Measurements from ENCODE around the gene INHA.
A peak's percentile ranks its signal among the peaks of the same experiment; 100 is the strongest.

The INHA gene

DNA sequence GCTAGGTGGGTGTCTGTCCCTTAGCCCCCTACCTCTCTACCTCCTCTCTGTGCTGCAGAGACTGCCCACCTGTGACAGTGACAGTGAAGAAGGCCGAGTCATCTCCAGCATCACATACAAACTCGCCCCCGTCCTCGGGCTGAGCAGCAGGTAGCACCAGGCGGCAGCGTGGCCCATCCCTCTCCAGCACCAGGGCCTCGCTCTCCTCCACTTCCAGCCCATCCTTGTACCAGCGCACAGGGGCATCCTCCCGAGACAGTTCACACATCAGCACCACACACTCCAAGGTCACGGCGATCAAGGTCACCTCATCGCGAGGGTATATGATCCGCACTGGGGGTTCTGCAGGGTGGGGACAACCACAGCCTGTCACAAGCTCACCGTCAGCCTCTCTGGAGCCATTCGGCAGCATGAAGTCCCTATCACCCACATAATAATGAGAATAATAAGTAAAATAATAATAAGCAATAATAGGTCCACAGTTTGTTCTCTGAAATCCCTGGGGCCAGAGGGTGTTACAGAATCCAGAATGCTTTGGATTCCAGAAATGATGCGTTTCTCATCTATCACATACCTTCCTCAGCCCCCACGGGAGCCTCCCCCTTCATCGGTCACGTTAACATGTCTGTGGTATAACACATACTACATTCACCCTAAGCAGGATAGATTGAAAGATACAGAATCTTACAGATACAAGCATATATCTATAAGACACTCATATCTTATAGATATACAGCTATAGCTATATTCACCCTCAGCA is 12.8 kb upstream of the INHA start:
- DNase-seq, result no peak

DNA sequence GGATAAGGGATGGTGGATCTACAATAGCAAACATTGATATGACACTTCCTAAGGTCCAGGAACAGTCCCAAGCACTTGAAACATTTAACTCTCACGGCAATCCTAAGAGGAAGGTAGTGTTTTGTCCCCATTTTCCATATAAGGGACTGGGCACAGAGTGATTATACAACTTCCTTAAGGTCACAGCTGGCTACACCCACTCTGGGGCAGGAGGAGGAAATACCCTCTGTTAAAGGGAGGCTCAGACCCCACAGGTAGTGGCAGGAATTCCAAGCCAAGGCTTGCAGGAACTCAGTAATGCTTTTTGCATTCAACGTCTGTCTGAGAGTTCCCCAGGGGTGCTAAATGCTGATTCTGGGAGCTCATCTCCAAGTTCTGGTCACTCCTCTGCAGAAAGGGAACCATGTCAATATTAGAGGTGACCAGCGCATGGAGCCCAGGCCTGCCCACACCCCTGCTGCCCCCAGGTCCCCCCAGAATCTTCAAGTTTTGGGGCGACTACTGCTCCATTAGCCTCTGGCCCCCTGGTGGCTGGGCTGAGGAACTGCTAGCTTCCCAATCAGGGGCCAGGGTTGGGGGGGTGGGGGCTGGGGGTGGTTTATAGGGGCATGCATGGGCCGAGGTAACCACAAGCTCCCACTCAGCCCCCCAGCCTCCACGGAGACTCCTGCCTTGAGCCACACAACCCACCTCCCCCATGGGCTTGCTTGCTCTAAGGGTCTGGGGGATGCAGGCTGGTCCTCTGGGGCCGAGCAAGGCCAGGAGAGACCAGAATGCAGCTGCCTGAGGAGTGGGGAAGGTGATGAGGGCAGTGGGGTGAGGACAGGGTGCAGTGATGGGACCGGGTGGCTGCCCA is 11.8 kb upstream of the INHA start:
- DNase-seq, result peak in 1 of 2 donors; percentile 33

DNA sequence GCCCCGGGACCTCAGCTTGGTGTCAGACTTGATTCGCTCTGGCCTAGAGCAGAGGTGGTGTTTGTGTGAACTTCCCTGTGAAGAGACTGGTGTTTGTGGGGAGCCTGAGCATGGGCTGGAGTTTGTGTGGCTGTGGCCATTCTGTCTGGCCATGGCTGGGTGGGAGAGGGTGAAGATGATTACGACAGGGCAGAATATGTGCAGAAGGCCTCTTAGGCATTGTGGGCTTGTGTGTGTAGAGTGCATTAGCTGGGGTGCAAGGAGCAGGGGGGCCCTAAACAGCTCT is 11.3 kb upstream of the INHA start:
- no peak for DNase-seq

DNA sequence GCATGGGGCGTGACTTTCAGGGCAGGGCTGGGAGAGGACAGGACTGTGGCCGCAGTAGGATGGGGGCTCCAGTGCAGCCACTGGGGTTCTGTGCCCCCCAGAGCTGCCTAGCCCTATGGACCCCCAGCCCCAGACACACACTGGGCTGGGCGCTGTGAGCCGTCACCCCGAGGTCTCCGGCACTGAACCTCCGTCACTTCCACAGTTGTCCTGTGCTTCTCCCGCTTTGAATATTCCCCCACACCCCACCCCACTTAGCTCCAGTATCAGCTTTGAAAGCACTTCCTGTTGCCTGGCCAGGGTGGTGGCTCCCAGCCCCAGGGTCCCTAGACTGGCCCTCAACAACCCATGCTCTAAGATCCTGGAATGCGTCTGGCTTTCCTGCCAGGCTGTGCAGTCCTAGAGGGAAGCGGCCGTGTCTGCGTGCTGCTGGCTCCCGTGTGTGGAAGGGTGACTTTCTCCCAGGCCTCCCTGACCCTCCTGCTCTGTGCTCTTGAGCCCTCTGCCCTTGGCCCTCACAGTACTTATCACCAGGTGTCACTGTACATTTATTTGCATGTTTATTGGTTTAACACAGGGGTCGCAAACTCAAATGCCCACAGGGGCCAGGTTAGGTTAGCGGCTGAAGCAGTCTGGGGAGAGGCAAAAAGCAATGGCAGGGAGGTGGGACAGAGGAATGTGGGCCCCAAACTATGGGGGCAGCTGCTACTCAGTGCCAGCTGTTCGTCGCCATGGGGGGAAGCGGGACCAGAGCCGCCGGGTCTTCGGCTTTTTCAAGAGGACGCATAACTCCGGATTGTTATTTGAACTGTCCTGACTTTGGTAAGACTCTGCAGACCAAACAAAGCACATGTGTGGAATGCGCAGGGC is 10.7 kb upstream of the INHA start:
- DNase-seq, result no peak

DNA sequence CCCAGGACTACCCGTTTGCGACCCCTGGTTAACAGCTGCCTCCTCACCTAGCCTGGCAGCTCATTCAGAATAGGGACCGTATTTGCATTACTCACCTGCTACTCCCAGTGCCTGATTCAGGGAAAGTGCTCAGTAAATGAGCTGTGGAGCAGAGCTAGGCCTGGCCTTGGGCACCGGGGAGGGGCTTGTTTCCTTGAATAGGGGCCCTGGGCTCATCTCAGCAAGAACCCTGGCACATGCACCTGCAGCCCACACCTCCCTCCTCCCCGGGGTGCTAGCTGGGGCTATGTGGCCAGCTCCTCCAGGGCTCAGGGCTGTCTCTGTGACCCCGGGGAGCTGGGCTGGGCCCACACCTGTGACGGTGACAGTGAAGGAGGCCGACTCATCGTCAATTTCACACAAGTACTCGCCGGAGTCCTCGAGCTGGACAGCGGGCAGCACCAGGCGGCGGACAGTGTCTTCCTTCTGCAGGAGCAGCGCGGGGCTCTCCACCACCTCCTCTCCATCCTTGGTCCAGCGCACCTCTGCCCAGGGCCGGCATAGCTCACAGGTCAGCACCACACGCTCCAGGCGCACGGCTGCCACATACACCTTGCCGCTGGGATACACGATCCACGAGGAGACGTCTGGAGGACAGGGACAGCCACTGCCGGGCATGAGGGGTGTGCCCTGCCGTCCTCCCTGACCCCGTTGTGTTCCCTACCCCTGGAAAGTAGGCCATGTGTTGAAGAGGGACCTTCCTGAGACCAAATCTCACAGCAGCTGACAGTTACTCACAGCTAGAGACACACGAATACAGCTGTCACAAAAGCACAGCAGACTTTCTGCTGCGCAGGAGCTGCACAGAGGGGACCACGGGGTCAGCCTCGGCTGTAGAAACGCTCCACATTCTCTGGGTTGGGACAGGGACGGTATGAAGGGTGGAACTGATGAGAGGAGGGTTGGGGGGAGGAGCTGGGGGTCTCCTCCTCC is 9.8 kb upstream of the INHA start:
- no peak for DNase-seq

DNA sequence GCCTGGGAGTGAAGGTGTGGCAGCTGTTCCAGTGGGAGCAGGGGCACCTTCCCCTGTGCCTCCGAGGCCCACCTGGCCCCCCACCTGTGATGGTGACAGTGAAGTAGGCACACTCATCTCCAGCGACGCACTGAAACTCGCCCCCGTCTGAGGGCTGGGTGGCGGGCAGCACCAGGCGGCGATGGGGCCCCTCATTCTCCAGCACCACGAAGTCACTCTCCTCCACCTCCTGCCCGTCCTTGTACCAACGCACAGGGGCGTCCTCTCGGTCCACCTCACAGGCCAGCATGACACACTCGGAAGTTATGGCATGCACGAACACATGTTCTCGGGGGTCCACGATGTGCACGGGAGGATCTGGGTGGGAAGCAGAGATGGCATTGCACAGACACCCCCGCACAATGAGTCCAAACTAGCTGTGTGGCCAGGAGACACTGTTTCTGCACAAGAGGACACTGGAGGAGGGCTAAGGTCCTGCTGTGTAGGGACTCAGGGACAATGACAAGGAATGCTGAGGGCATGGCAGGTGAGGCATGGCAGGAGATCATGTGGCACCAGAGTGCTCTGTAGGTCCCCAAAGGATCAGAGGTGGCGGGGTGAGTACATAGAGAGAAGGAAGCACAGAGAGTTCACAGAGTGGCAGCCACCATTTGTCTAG is 8.7 kb upstream of the INHA start:
- DNase-seq, result no peak

DNA sequence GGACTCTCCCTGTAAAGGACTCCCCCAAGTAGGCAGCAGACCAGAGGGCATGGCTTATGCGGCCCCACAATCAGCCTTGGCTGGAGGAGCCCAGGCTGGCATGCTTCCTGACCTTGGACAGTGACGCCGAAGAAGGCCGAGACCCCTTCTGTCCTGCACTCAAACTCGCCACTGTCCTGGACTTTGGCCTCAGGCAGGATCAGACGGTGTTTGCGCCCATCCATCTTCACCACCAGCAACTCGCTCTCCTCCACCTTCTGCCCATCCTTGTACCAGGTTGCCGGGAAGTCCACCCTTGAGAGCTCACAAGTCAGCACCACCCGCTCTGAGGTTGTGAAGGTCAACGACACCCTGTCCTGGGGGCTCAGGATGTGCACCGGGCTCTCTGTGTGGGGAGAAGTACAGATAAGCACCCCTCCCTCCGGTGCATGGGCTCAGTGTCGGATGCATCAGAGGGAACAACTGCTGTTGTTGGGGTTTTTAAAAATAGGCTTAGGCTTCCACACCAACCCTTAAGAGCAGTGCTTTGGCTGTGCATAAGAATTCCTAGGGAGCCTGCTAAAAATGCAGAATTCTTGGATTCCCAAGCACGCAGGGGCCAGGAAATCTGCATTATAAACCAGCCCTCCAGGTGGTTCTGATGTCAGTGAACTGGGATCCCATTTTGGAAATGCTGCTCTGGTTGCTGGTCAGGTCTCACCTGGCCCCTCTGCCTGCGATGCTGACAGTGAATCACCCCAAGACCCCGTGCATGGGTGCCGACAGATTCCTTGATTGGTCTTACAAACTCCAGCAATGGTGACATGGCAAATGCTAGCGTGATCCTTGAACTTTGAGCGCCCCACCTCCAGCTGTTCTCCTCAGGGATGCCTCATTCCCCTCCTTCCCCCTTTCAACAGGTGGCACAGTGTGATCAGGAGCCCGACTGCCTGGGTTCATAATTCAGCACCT is 6.7 kb upstream of the INHA start:
- no peak for DNase-seq

DNA sequence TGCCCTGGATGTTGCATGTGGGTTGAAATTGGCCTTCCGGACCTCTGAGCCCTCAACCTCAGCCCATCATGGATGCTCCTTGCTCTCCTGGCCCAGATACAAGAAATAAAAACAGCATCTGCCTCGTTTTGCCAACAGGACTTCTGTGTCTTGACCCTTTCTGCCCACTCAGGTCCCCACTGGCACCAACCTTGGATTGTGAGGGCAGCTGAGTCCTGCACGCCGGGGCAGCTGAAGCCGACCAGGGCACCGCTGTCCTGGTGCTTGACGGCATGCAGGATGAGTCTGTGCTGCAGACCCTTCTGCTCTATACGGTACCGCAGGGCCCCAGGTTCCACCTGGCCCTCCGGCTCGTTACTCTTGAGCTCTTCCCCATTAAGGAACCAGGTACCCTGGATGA is 5.5 kb upstream of the INHA start:
- DNase-seq, result no peak

DNA sequence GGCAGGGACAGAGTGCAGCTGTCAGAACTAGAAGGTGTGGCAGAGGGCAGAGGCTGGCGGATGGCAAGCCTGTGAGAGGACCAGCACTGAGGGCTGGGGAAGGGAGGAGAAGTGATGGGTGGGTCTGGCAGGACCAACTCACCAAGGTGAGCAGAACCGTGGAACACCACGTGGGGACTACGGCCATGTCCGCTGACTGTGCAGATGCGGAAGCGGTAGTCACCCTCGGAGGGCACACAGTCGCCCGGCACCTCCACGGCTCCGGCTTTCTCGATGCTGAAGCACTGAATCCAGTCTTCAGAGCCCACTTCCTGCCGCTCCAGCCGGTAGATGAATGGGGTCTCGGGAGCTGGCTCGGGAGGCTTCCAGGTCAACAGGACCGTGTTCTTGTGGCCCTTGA is 5.0 kb upstream of the INHA start:
- no peak for DNase-seq

DNA sequence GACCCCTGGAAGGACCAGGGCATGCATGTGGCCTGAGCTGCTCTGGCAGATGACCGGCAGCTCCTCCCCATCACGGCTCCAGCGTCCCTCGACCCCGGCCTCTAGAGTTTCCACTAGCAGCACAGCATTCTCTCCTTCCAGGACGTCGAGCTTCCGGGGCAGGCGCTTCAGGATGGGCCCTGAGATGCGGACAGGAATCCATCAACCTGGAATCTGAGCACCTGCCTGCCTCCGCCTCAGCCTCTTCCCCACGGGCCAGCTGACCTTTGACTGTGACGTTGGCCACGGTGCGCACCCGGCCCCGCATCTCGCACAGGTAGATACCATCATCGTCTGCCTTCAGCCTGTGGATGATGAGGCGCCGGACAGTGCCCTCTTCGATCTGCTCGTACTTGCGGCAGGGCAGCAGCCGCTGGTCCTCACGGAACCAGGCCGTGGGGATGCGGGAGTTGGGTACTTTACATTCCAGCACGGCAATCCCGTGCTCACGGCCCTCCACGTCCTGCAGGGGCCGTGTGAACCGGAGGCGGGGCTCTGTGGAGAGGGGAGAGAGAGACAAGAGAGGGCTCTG is 4.2 kb upstream of the INHA start:
- DNase-seq, result no peak

DNA sequence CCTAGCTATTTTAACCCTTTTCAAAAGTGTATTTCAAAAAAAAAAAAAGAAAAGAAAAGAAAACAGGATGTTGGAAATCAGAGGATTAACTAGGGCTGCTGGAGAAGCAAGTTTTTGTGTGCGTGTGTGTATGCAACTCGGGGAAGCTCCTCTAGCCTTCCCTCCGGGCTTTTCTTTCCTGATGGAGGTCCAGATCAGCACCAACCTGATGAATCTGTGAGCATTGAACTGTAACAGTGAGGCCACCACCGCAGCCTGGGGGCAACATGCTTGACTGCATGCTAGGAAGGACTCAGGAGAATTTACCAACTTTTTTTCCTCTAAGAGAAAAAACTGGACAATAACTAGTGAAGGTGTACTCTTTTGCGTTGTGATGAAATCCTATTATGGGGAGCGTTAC is 3.1 kb upstream of the INHA start:
- no peak for DNase-seq

DNA sequence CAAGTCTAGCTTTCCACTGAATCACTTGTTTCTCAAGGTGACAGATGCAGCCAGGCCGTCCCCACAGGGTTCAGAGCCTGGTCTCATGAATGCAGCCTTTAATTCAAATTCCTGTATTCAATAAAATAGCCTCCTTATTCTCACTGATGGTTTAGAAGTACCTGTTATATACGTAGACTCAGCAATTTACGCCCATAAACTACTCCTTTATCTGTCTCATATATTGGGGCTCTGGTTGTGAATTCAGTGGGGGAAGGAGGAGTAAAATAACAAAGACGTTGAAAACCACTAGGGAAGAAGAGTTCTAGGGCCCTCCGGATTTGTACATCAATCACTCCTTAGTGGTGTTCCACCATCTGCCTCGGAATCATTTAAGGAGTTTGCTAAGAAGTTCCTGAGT is 2.5 kb upstream of the INHA start:
- no peak for DNase-seq

DNA sequence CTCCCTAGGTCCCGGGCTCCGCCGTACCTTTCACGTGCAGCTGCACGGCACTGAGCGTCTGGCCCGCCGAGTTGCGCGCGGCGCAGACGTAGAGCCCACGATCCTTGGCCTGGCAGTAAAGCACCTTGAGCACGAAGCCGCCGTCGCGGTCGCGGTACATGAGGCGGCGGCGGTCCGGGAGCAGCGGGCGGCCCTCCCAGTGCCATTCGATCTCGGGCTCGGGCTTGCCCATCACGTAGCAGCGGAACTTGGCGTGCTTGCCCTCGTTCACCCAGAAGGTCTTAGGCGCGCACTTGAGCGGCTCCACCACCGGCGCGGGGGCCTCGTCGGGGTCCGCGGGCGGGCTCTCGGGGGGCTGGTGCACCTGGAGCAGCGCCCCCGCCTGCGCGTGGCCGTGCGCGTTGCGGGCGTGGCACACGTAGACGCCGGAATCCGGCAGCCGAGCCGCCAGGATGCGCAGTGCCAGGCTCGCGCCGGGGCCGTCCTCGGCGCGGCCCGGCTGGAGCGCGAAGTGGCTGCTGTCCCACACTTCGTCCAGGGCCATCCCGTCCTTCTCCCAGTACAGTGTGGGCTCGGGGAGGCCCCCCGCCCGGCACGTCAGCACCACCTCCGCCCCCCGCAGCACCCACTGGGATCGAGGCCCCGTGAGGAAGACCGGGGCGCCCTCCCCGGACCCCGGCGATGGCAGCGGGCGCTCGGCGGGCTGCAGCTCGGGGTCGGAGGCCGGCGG is 1.8 kb upstream of the INHA start:
- peak in 1 of 2 donors; percentile 36 for DNase-seq

DNA sequence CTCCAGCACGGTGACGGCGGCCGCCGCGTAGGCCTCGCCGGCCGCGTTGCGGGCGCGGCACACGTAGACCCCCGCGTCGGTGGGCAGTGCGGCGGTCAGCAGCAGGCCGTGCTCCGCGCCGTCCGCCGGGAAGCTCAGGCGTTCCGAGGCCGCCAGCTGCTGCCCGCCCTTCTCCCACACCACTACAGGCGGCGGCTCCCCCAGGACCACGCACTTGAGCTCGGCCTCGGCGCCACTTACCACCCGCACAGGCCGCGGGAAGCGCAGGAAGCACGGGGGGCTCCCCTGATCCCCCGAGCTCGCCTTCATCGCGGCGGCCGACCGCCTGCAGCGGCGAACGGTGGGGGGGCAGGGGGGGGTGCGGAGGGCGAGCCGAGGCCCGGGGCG is 1.2 kb upstream of the INHA start:
- DNase-seq, result peak in 1 of 2 donors; percentile 19

DNA sequence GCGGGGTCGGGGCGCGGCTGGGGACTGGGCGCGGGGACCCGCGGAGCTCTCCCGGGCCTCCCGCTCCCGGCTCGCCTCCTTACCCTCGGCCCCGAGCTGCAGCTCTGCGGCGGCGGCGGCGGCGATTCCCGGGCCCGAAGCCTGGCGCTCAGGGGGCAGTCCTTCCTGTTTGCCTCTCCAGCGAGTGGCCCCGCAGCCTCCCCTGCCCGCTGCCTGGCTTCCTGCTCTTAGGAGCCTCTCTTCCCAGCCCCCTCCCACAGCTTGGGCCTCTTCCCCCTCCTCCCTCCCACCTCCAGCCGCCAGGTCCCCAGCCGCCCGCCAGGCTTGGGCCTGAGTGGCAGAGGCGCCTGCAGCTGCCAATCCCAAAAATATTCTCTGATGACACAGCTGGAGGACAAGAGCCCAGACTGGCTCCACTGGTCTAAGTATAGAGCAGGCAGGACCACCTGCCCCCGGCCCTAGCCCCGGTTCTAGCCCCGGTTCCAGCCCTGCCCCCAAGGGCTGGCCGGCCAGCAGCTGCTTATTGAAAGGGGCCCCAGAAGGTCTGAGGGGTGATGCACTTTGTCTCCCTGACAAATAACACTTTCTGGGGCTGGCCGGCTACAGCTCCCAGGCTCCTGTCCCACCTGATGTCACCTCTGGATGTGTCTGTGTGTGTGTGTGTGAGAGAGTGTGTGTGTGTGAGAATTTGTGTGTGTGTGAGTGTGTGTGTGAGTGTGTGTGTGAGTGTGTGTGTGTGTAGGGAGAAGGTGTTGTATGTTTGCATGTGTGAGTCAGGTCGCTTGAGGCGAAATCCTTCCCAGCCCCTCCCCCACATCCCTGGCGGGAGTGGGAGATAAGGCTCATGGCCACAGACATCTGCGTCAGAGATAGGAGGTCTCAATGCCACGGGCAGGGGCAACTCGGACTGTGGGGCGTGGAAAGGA is 536 bp upstream of the INHA start, which contains the start of gene OBSL1:
Gene OBSL1 (minus strand): TSS at position 229 of the 926 bp plus-strand sequence. CDS start 307 bp downstream, outside the sequence.
- peak in 1 of 2 donors; percentile 31 for DNase-seq

DNA sequence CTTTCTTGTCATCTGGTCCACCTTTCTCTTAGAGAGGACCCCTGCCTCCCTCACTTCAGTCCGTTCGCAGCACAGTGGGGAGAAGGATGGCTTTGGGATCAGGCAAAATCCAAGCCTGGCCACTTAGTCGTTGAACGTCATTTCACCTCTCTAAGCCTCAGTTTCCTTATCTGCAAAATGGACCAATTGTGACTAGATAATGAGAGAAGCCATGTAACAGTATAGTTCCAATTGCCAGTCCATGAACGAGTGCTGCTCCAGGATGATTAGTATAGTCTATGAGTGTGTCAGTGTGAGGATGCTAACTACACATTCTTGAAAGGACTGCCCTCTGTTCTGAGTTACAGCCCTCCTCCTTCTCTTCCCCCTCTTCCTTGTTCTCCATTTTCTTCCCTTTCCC is 1.1 kb downstream of the INHA start:
- DNase-seq, result no peak

DNA sequence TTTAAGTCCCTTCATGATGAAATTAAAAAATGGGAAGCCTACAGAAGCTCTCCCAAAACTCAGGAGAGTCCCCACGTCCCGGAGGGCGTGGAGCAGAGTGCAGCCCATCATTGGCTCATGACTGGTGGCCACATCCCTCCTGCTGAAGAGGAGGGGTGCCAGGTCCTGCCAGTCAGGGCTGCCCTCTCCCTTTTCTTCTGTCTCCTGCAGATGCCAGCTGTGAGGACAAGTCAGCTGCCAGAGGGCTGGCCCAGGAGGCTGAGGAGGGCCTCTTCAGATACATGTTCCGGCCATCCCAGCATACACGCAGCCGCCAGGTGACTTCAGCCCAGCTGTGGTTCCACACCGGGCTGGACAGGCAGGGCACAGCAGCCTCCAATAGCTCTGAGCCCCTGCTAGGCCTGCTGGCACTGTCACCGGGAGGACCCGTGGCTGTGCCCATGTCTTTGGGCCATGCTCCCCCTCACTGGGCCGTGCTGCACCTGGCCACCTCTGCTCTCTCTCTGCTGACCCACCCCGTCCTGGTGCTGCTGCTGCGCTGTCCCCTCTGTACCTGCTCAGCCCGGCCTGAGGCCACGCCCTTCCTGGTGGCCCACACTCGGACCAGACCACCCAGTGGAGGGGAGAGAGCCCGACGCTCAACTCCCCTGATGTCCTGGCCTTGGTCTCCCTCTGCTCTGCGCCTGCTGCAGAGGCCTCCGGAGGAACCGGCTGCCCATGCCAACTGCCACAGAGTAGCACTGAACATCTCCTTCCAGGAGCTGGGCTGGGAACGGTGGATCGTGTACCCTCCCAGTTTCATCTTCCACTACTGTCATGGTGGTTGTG is 2.6 kb downstream of the INHA start:
- DNase-seq, result no peak

Data from stimulated activated CD4-positive, alpha-beta T cell treated with anti-CD3 and anti-CD28 coated beads, Interleukin-2, amount 100 ng/mL, for 24 hours (primary cell).